OCI-LY3 (cell line): ENCODE results near the gene CRELD2.

ENCODE experiments used
- H2AFZ ChIP-seq: fragments of 200-600, 300-600 bp; shearing (Covaris generic); 2 replicates; pipeline ENCODE4 v1.6.0; 2014; ENCODE audit warnings: antibody characterized with exemption, low read depth, low read length
- H3K27ac ChIP-seq: fragments of 200-600, 300-600 bp; sonication (generic); 2 replicates; pipeline ENCODE4 v1.5.1; 2014; ENCODE audit warnings: mild to moderate bottlenecking, low read length, moderate library complexity, mixed read lengths
- H3K27me3 ChIP-seq: fragments of 200-600, 300-600 bp; sonication (generic); 2 replicates; pipeline ENCODE4 v1.6.1; 2014; ENCODE audit warnings: low read depth, low read length, mixed read lengths
- H3K36me3 ChIP-seq: fragments of 200-600, 300-600 bp; sonication (generic); replicated peaks from 2 replicates; pipeline ENCODE3; 2014; ENCODE audit warnings: low read depth, low read length, mixed read lengths
- H3K4me1 ChIP-seq: fragments of 300-600, 200-600 bp; sonication (generic); 2 replicates; pipeline ENCODE4 v1.6.1; 2014; ENCODE audit warnings: low read length, mixed read lengths
- H3K4me2 ChIP-seq: fragments of 200-600, 300-600 bp; sonication (generic); 2 replicates; pipeline ENCODE4 v1.6.1; 2014; ENCODE audit warnings: low read length, mixed read lengths
- H3K4me3 ChIP-seq: fragments of 300-600, 200-600 bp; sonication (generic); 2 replicates; pipeline ENCODE4 v1.5.1; 2014; ENCODE audit warnings: antibody characterized with exemption, mild to moderate bottlenecking, low read length, moderate library complexity
- H3K79me2 ChIP-seq: fragments of 300-600, 200-600 bp; shearing (Covaris generic); 2 replicates; pipeline ENCODE4 v1.6.1; 2014; ENCODE audit warnings: mild to moderate bottlenecking, low read length, mixed read lengths
- H3K9ac ChIP-seq: fragments of 300-600, 200-600 bp; shearing (Covaris generic); 2 replicates; pipeline ENCODE4 v1.6.0; 2014; ENCODE audit warnings: mild to moderate bottlenecking, low read length, moderate library complexity
- H3K9me3 ChIP-seq: fragments of 200-600, 300-600 bp; shearing (Covaris generic); 2 replicates; pipeline ENCODE4 v1.6.1; 2014; ENCODE audit warnings: low read length, mixed read lengths; ENCODE audit not compliant: insufficient read depth
- H4K20me1 ChIP-seq: fragments of 200-600, 300-600 bp; sonication (generic); 2 replicates; pipeline ENCODE4 v1.6.1; 2016; ENCODE audit warnings: low read length, mixed read lengths; ENCODE audit not compliant: insufficient read depth
- EZH2phosphoT487 ChIP-seq: fragments of 200-600 bp; shearing (Covaris generic); IDR thresholded peaks from 2 replicates; pipeline ENCODE4 v1.6.1; 2018; ENCODE audit warnings: antibody characterized with exemption, mixed run types, low read depth
- TF ChIP-seq, protein P1 (sequence below): fragments of 200-600, 300-600 bp; sonication (generic); IDR thresholded peaks from 2 replicates; pipeline ENCODE4 v1.5.1; 2014; ENCODE audit warnings: antibody characterized with exemption, low read length, low read depth

The CRELD2 gene

DNA sequence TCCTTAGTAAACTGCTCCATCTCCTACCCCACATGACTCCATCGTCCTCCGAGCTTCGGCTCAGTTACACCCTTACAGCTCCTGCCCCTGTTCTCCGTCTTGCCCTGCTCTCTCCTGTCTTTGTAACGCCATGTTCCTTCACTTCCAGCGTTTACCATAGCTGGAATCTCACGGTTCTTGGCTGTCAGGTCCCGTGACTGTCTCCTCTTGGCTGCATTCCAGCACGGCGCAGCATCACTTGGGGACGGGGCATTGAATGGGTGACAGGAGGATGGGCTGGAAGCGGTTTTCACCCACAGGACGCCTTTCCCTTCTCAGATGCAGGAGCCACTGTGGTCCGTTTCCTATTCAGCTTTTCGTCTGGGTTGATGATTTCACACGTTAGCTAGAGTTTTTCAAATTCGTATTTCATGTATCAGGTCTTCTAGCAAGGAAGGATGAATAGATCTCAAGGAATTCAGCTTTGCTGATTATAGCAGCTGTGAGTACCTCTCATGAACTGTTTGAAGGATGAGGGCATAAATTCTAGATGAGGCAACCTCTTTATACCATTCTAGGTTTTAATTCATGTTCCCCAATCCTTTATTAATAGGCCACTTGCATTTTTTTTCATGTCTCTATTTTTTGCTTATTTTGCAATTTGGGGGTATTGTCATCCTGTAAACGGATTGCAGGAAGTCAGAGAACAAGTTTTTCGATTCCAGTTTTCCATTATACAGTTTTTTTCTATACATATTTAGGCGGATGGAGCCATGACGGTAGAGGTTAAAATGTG, 35.7 kb upstream of the CRELD2 start:
- no peak overlapping the region for H2AFZ ChIP-seq
- H3K4me2 ChIP-seq: no peak overlapping the region
- H4K20me1 ChIP-seq: peaks cover 23% of the 10 kb centered on the region
- peaks cover 27% of the 10 kb centered on the region for H3K36me3 ChIP-seq
- H3K4me1 ChIP-seq: peaks cover 22% of the 10 kb centered on the region
- H3K27me3 ChIP-seq: no peaks in the 10 kb centered on the region
- no peaks in the 10 kb centered on the region for H3K9me3 ChIP-seq
- TF ChIP-seq, protein P1, sequence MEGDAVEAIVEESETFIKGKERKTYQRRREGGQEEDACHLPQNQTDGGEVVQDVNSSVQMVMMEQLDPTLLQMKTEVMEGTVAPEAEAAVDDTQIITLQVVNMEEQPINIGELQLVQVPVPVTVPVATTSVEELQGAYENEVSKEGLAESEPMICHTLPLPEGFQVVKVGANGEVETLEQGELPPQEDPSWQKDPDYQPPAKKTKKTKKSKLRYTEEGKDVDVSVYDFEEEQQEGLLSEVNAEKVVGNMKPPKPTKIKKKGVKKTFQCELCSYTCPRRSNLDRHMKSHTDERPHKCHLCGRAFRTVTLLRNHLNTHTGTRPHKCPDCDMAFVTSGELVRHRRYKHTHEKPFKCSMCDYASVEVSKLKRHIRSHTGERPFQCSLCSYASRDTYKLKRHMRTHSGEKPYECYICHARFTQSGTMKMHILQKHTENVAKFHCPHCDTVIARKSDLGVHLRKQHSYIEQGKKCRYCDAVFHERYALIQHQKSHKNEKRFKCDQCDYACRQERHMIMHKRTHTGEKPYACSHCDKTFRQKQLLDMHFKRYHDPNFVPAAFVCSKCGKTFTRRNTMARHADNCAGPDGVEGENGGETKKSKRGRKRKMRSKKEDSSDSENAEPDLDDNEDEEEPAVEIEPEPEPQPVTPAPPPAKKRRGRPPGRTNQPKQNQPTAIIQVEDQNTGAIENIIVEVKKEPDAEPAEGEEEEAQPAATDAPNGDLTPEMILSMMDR: no peak
- no peak for TF ChIP-seq EZH2phosphoT487
- H3K79me2 ChIP-seq: peaks cover 32% of the 10 kb centered on the region
- H3K9ac ChIP-seq: no peak overlapping the region
- no peak overlapping the region for H3K4me3 ChIP-seq
- H3K27ac ChIP-seq: no peak overlapping the region

DNA sequence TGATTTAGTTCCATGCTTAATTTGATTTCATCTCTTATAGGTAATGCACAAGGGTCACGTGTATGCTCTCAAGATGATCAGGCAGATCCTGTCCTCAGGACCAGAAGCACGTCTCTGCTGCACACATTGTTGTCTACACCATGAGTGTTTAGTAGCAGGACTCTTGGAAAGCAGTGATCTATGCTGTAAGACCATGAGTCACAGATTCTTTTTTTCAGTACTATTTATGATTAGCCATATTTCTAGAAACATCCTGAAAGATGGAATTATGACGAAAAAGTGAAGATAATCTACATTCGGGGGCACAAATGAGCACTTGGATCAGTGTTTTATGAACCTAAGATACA, 35.2 kb upstream of the CRELD2 start:
- no peak overlapping the region for H3K4me2 ChIP-seq
- no peaks in the 10 kb centered on the region for H3K27me3 ChIP-seq
- no peak overlapping the region for H3K4me3 ChIP-seq
- no peaks in the 10 kb centered on the region for H3K9me3 ChIP-seq
- no peak for TF ChIP-seq EZH2phosphoT487
- TF ChIP-seq, protein P1: no peak
- H3K27ac ChIP-seq: no peak overlapping the region
- H4K20me1 ChIP-seq: peaks cover 23% of the 10 kb centered on the region
- no peak overlapping the region for H2AFZ ChIP-seq
- no peak overlapping the region for H3K9ac ChIP-seq
- peaks cover 22% of the 10 kb centered on the region for H3K4me1 ChIP-seq
- H3K36me3 ChIP-seq: peaks cover 29% of the 10 kb centered on the region
- H3K79me2 ChIP-seq: peaks cover 31% of the 10 kb centered on the region

DNA sequence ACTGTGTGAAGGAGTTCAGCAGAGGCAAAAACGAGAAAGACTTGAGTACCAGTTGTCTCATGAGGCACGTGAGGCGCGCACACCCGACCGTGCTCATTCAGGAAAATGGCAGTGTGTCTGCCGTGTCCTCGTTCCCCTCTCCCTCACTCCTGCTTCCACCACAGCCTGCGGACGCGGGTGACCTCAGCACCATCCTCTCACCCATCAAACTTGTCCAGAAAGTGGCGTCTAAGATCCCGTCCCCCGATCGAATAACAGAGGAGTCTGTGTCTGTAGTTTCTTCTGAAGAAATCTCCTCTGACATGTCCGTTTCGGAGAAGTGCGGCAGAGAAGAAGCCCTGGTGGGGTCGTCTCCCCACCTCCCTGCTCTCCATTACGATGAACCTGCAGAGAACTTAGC, 34.4 kb upstream of the CRELD2 start:
- Histone ChIP-seq H3K36me3 (peaks cover 37% of the 10 kb centered on the region), H4K20me1 (peaks cover 23% of the 10 kb centered on the region)
- no peak for TF ChIP-seq EZH2phosphoT487
- TF ChIP-seq, protein P1: no peak

DNA sequence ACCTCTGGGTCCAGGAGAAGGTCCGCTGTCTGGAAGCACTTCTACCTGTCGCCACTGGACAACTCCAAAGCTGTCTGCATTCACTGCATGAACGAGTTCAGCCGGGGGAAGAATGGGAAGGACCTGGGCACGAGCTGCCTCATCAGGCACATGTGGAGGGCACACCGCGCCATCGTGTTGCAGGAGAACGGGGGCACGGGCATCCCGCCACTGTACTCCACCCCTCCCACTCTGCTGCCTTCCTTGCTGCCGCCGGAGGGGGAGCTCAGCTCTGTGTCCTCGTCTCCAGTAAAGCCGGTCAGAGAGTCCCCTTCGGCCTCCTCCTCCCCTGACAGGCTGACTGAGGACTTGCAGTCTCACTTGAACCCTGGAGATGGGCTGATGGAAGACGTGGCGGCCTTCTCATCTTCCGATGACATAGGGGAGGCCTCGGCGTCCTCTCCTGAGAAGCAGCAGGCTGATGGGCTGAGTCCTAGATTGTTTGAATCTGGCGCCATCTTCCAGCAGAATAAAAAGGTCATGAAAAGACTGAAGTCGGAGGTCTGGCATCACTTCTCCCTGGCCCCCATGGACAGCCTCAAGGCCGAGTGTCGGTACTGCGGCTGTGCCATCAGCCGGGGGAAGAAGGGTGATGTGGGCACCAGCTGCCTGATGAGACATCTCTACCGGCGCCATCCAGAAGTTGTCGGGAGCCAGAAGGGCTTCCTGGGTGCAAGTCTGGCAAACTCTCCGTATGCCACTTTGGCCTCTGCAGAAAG, 33.8 kb upstream of the CRELD2 start:
- no peak overlapping the region for H3K4me2 ChIP-seq
- peaks cover 42% of the 10 kb centered on the region for H3K36me3 ChIP-seq
- no peak overlapping the region for H2AFZ ChIP-seq
- H3K27ac ChIP-seq: no peak overlapping the region
- H4K20me1 ChIP-seq: peaks cover 23% of the 10 kb centered on the region
- no peaks in the 10 kb centered on the region for H3K9me3 ChIP-seq
- no peak overlapping the region for H3K9ac ChIP-seq
- H3K4me1 ChIP-seq: peaks cover 22% of the 10 kb centered on the region
- H3K79me2 ChIP-seq: peaks cover 31% of the 10 kb centered on the region
- TF ChIP-seq EZH2phosphoT487: no peak
- TF ChIP-seq, protein P1: no peak
- no peak overlapping the region for H3K4me3 ChIP-seq
- H3K27me3 ChIP-seq: no peaks in the 10 kb centered on the region

More for the DNA sequence above, 34.4 kb upstream of the CRELD2 start:
- Histone ChIP-seq H3K27me3 (no peaks in the 10 kb centered on the region), H3K4me3 (no peak overlapping the region), H3K4me1 (peaks cover 22% of the 10 kb centered on the region), H3K79me2 (peaks cover 31% of the 10 kb centered on the region), H2AFZ (no peak overlapping the region), H3K27ac (no peak overlapping the region), H3K9me3 (no peaks in the 10 kb centered on the region), H3K4me2 (no peak overlapping the region), H3K9ac (no peak overlapping the region)
